HCT116 (cell line): Measurements from ENCODE around the gene PDXK. TPM values are rescaled to one million over a fixed set of nuclear protein-coding genes. Genes with fewer than 3 reads are reported as not detected.

Experiments
- ATAC-seq: fragments of 200-7000 bp; cut with Tn5 transposase; 2 replicates; pipeline ENCODE4 v1.9.1; 2020; ENCODE audit warnings: mild to moderate bottlenecking, moderate library complexity
- BruUV-seq: library from RNA; stranded (reverse); fragments of 400-500 nt; replicated peaks from 2 replicates; lab custom pipeline; 2021; lab: Mats Ljungman, UMichigan
- CTCF ChIA-PET: fragments of 300-600 bp; sonication (Branson Sonifier 250); formaldehyde crosslinking; loops from one replicate; lab custom pipeline; 2021; ENCODE audit warnings: antibody characterized with exemption; lab: Charles Lee
- POLR2A ChIA-PET: fragments of 300-600, 350-600 bp; sonication (Branson Sonifier 250); formaldehyde crosslinking; loops from one replicate; lab custom pipeline; 2021; ENCODE audit warnings: antibody characterized with exemption; lab: Charles Lee
- RAD21 ChIA-PET, 2 experiments: fragments of 300-600 bp; sonication (Branson Sonifier 250); formaldehyde crosslinking; loops; one replicate each; lab custom pipeline; 2023; ENCODE audit warnings: low total read pairs in 2 of 2; ENCODE audit not compliant: uncharacterized antibody in 2 of 2, unreplicated experiment in 2 of 2, low non-redundant PET in 1 of 2; lab: Charles Lee
- DNase-seq: peaks from one replicate; pipeline ENCODE4 v3.0.0-alpha.2; 2010; ENCODE audit warnings: low read depth, low spot score
- H2AFZ ChIP-seq: fragments of 200-600 bp; shearing (Covaris generic), sonication (generic); 2 replicates; pipeline ENCODE4 v1.6.1; 2017; ENCODE audit warnings: low read depth, mixed run types, mixed read lengths, antibody characterized with exemption, low read length; ENCODE audit not compliant: poor library complexity, severe bottlenecking
- H3K27ac ChIP-seq: 2 replicates; pipeline ENCODE4 v1.5.1; 2012; ENCODE audit warnings: low read depth, low read length
- H3K27me3 ChIP-seq: fragments of 200-600 bp; sonication (generic); 2 replicates; pipeline ENCODE4 v1.6.1; 2016; ENCODE audit warnings: mixed run types, low read length, mixed read lengths; ENCODE audit not compliant: insufficient read depth
- H3K36me3 ChIP-seq, 2 experiments: fragments of 200-500 bp in 1 of 2; fragments of 200-600 bp in 1 of 2; sonication (Bioruptor generic) in 1 of 2; sonication (generic) in 1 of 2; 2 replicates each; pipeline versions ENCODE4 v1.5.1 to v1.6.1; 2014 to 2016; ENCODE audit warnings: low read length in 2 of 2, inconsistent platforms in 1 of 2, mixed read lengths in 1 of 2, mixed run types in 1 of 2; ENCODE audit not compliant: insufficient read depth in 2 of 2, control insufficient read depth in 1 of 2
- H3K4me1 ChIP-seq, 2 experiments: fragments of 200-600 bp in 1 of 2; sonication (generic) in 1 of 2; 2 replicates each; pipeline versions ENCODE4 v1.5.1 to v1.6.1; 2012 to 2017; ENCODE audit warnings: low read length in 2 of 2, inconsistent platforms in 1 of 2, mild to moderate bottlenecking in 1 of 2, mixed read lengths in 1 of 2, mixed run types in 1 of 2, moderate library complexity in 1 of 2; ENCODE audit not compliant: insufficient read depth in 2 of 2, control insufficient read depth in 1 of 2
- H3K4me2 ChIP-seq: fragments of 200-600 bp; sonication (generic); 2 replicates; pipeline ENCODE4 v1.6.1; 2017; ENCODE audit warnings: mixed run types, low read length, mixed read lengths
- H3K4me3 ChIP-seq, 2 experiments: fragments of 200-600 bp in 1 of 2; sonication (generic) in 1 of 2; replicated peaks in 1 of 2; 2 replicates each; pipeline ENCODE4 v1.5.1; 2011 to 2016; ENCODE audit warnings: low read length in 2 of 2, control low read depth in 1 of 2, low read depth in 1 of 2, mild to moderate bottlenecking in 1 of 2, mixed read lengths in 1 of 2, mixed run types in 1 of 2
- H3K79me2 ChIP-seq: fragments of 200-600 bp; sonication (generic); 2 replicates; pipeline ENCODE4 v1.6.1; 2017; ENCODE audit warnings: mild to moderate bottlenecking, mixed run types, low read length, moderate library complexity, mixed read lengths; ENCODE audit not compliant: insufficient read depth
- H3K9ac ChIP-seq: fragments of 200-600 bp; sonication (generic); 2 replicates; pipeline ENCODE4 v1.6.1; 2016; ENCODE audit warnings: low read length, mixed read lengths
- H3K9me2 ChIP-seq: fragments of 200-600 bp; sonication (generic), shearing (Covaris generic); 2 replicates; pipeline ENCODE4 v1.6.1; 2017; ENCODE audit warnings: mixed run types, mild to moderate bottlenecking, moderate library complexity; ENCODE audit not compliant: insufficient read depth
- H3K9me3 ChIP-seq, 2 experiments: fragments of 200-500 bp in 1 of 2; fragments of 200-600 bp in 1 of 2; sonication (Bioruptor generic) in 1 of 2; sonication (generic) in 1 of 2; 2 replicates each; pipeline ENCODE4 v1.6.1; 2014 to 2017; ENCODE audit warnings: low read length in 2 of 2, mixed read lengths in 2 of 2, inconsistent platforms in 1 of 2, low read depth in 1 of 2, mild to moderate bottlenecking in 1 of 2, mixed run types in 1 of 2, moderate library complexity in 1 of 2; ENCODE audit not compliant: control insufficient read depth in 1 of 2, insufficient read depth in 1 of 2
- H4K20me1 ChIP-seq: fragments of 200-600 bp; sonication (generic), shearing (Covaris generic); 2 replicates; pipeline ENCODE4 v1.6.1; 2017; ENCODE audit warnings: mixed run types, mild to moderate bottlenecking, moderate library complexity; ENCODE audit not compliant: insufficient read depth
- CBX3 ChIP-seq: IDR thresholded peaks from 2 replicates; pipeline ENCODE4 v1.6.1; 2012; ENCODE audit warnings: low read depth
- CTCF ChIP-seq, 3 experiments: fragments of 200-600 bp in 1 of 3; sonication (generic) in 1 of 3; IDR thresholded peaks in 2 of 3; conservative IDR thresholded peaks in 1 of 3; 2 replicates each; pipeline ENCODE4 v1.5.1; 2012 to 2017; ENCODE audit warnings: low read depth in 2 of 3, low read length in 2 of 3, antibody characterized with exemption in 1 of 3, borderline replicate concordance in 1 of 3, control low read depth in 1 of 3, mild to moderate bottlenecking in 1 of 3, mixed read lengths in 1 of 3, mixed run types in 1 of 3, moderate library complexity in 1 of 3; ENCODE audit not compliant: insufficient read depth in 1 of 3
- EGR1 ChIP-seq: IDR thresholded peaks from 2 replicates; pipeline ENCODE4 v1.6.1; 2012; ENCODE audit warnings: low read depth
- ELF1 ChIP-seq: IDR thresholded peaks from 2 replicates; pipeline ENCODE4 v1.6.1; 2012; ENCODE audit warnings: low read depth, borderline replicate concordance
- EZH2 ChIP-seq: fragments of 200-600 bp; sonication (generic); IDR thresholded peaks from 2 replicates; pipeline ENCODE4 v1.6.1; 2017; ENCODE audit warnings: antibody characterized with exemption, mixed run types
- EZH2phosphoT487 ChIP-seq: fragments of 200-600 bp; IDR thresholded peaks from 2 replicates; pipeline ENCODE4 v1.6.1; 2018; ENCODE audit warnings: antibody characterized with exemption, borderline replicate concordance
- FOSL1 ChIP-seq: IDR thresholded peaks from 2 replicates; pipeline ENCODE4 v1.6.1; 2012; ENCODE audit warnings: low read depth
- JUND ChIP-seq: IDR thresholded peaks from 2 replicates; pipeline ENCODE4 v1.6.1; 2012
- POLR2A ChIP-seq: IDR thresholded peaks from 2 replicates; pipeline ENCODE4 v1.7.0; 2011; ENCODE audit warnings: borderline replicate concordance; ENCODE audit not compliant: insufficient read depth, insufficient read length; ENCODE audit errors: extremely low read depth
- POLR2AphosphoS5 ChIP-seq: IDR thresholded peaks from 2 replicates; pipeline ENCODE4 v1.6.1; 2011; ENCODE audit warnings: mild to moderate bottlenecking, low read depth, low read length, moderate library complexity
- RAD21 ChIP-seq: IDR thresholded peaks from 2 replicates; pipeline ENCODE4 v1.6.1; 2012; ENCODE audit warnings: low read depth, mild to moderate bottlenecking
- SP1 ChIP-seq: IDR thresholded peaks from 2 replicates; pipeline ENCODE4 v1.6.1; 2012; ENCODE audit warnings: low read depth
- SRF ChIP-seq: IDR thresholded peaks from 2 replicates; pipeline ENCODE4 v1.6.1; 2012; ENCODE audit warnings: low read depth
- TCF7L2 ChIP-seq: IDR thresholded peaks from 2 replicates; pipeline ENCODE4 v1.7.0; 2011; ENCODE audit warnings: borderline replicate concordance, inconsistent platforms; ENCODE audit not compliant: insufficient read depth, insufficient read length; ENCODE audit errors: extremely low read depth
- YY1 ChIP-seq: IDR thresholded peaks from 2 replicates; pipeline ENCODE4 v1.6.1; 2011; ENCODE audit warnings: low read length, low read depth, moderate library complexity, mild to moderate bottlenecking; ENCODE audit not compliant: insufficient replicate concordance; ENCODE audit errors: extremely low read depth
- ZNF274 ChIP-seq: fragments of 200-500 bp; sonication (Bioruptor generic); IDR thresholded peaks from 2 replicates; pipeline ENCODE4 v1.6.1; 2014; ENCODE audit warnings: mild to moderate bottlenecking, low read depth, low read length, inconsistent platforms
- intact Hi-C: fragments of 100-400 bp; cut with micrococcal nuclease; formaldehyde crosslinking; loops from 2 replicates; pipeline ENCODE4 v1.10.0; 2022
- total RNA-seq: library from RNA; stranded (reverse); gene quantifications from one replicate; pipeline ENCODE4 v1.2.1, GENCODE V29; 2021; ENCODE audit not compliant: unreplicated experiment
- TF ChIP-seq, protein P1 (sequence below): IDR thresholded peaks from 2 replicates; pipeline ENCODE4 v1.6.1; 2012

Gene PDXK
- total RNA-seq, 1 experiment from 2014 or later = 127 TPM

- Histone ChIP-seq H4K20me1 (no peaks in the 10 kb centered on the region), H3K4me2 (no peak overlapping the region), H3K4me3 (no peak overlapping the region), H3K9me3 (no peaks in the 10 kb centered on the region), H3K36me3 (peaks cover 0 to 4% of the 10 kb centered on the region in 2 experiments; a peak in 3 of 4 replicates), H3K79me2 (peaks cover 72% of the 10 kb centered on the region), H3K9ac (no peak overlapping the region), H3K27me3 (no peaks in the 10 kb centered on the region), H3K27ac (no peak overlapping the region), H3K9me2 (no peaks in the 10 kb centered on the region), H3K4me1 (peaks cover 0 to 13% of the 10 kb centered on the region in 2 experiments; a peak in 2 of 4 replicates), H2AFZ (no peak overlapping the region)
- ATAC-seq (no peak), DNase-seq (no peak)
- TF ChIP-seq TCF7L2 (no peak), ZNF274 (no peak), CBX3 (no peak), POLR2AphosphoS5 (no peak), CTCF (IDR thresholded peaks at IDR 0.05 in 2 of 3, conservative IDR thresholded peaks at IDR 0.05 in 1 of 3; ENCODE audit: borderline replicate concordance in 1 of 3, insufficient read depth in 1 of 3, low read depth in 2 of 3, low read length in 2 of 3) (no peak), YY1 (no peak), ELF1 (no peak), EZH2 (no peak), SRF (no peak), EGR1 (no peak), EZH2phosphoT487 (no peak), SP1 (no peak), POLR2A (no peak), JUND (no peak), FOSL1 (no peak), RAD21 (no peak)
- TF ChIP-seq, protein P1, sequence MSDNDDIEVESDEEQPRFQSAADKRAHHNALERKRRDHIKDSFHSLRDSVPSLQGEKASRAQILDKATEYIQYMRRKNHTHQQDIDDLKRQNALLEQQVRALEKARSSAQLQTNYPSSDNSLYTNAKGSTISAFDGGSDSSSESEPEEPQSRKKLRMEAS = no peak
- CTCF ChIA-PET = no interaction called here
- RAD21 ChIA-PET = no interaction called here
- no TSS peak for BruUV-seq
- POLR2A ChIA-PET = no interaction called here
- intact Hi-C loops = no loop called here
Observed at GRCh38 chr21:43734928-43735229, 15.9 kb downstream of the PDXK start.
